Stimulated activated CD4-positive, alpha-beta T cell treated with anti-CD3 and anti-CD28 coated beads, TNF-alpha, amount 100 ng/mL, for 4 hours (primary cell): ENCODE data around the gene ADAT2.

Experiments
- DNase-seq, 3 experiments: peaks; one replicate each; pipeline ENCODE4 v3.0.0-alpha.2; 2020; ENCODE audit warnings: low read depth in 3 of 3

ADAT2 gene

GRCh38 chr6:143441680-143442545 lies 8.6 kb downstream of the ADAT2 start:
- DNase-seq, result no peak

GRCh38 chr6:143441010-143441409 lies 9.5 kb downstream of the ADAT2 start:
- DNase-seq, result no peak

GRCh38 chr6:143432588-143432987 lies 17.9 kb downstream of the ADAT2 start:
- DNase-seq, result no peak

GRCh38 chr6:143431226-143431625 lies 19.3 kb downstream of the ADAT2 start:
- DNase-seq, result no peak

- DNase-seq, result no peak
Observed at GRCh38 chr6:143429970-143430369, 20.5 kb downstream of the ADAT2 start.

- DNase-seq, result peak; percentile 39 to 56 (median 51)
Observed at GRCh38 chr6:143427109-143427817, 23.2 kb downstream of the ADAT2 start.

GRCh38 chr6:143426026-143426425 lies 24.5 kb downstream of the ADAT2 start:
- no peak for DNase-seq

GRCh38 chr6:143419526-143419925 lies 31.0 kb downstream of the ADAT2 start:
- DNase-seq, result no peak

GRCh38 chr6:143414769-143415168 lies 35.7 kb downstream of the ADAT2 start:
- no peak for DNase-seq

GRCh38 chr6:143410859-143411270 lies 39.6 kb downstream of the ADAT2 start:
- DNase-seq, result no peak

- no peak for DNase-seq
Observed at GRCh38 chr6:143408787-143409162, 41.7 kb downstream of the ADAT2 start.

GRCh38 chr6:143408151-143408786 lies 42.2 kb downstream of the ADAT2 start:
- DNase-seq, result no peak

GRCh38 chr6:143406673-143407072 lies 43.8 kb downstream of the ADAT2 start:
- no peak for DNase-seq

GRCh38 chr6:143405373-143406154 lies 44.9 kb downstream of the ADAT2 start:
- no peak for DNase-seq

- no peak for DNase-seq
Observed at GRCh38 chr6:143402721-143403336, 47.7 kb downstream of the ADAT2 start.

GRCh38 chr6:143401636-143402370 lies 48.7 kb downstream of the ADAT2 start:
- DNase-seq, result no peak

GRCh38 chr6:143401068-143401446 lies 49.4 kb downstream of the ADAT2 start:
- no peak for DNase-seq

GRCh38 chr6:143400258-143401067 lies 50.0 kb downstream of the ADAT2 start:
- DNase-seq, result no peak

- no peak for DNase-seq
Observed at GRCh38 chr6:143399775-143400174, 50.7 kb downstream of the ADAT2 start.

GRCh38 chr6:143399176-143399575 lies 51.3 kb downstream of the ADAT2 start:
- DNase-seq, result no peak
